ENCODE results near the gene ANKRD44.

The ANKRD44 gene

DNA sequence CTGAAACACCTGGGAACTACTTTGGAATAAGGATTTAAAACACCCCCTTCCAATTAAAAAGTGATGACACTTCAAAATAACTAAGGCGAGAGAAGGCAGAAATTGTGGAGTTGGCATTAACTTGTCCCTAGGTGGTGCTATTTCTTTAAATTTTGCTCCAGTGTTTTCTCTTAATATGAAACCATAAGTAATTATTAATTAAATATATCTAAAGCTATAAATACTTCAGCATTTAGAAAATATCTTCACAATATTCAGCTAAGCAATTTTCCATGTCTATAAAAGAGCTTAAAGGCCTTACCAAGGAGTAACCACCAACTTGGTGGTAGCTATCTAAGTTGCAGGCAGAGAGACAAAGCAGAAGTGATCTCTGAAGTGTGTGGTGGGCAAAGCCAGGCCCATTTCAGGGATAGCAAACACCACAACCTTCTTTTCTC is 197.3 kb downstream of the ANKRD44 start:
- DNase-seq (ENCODE audit: low read depth in 3 of 3): no peak

DNA sequence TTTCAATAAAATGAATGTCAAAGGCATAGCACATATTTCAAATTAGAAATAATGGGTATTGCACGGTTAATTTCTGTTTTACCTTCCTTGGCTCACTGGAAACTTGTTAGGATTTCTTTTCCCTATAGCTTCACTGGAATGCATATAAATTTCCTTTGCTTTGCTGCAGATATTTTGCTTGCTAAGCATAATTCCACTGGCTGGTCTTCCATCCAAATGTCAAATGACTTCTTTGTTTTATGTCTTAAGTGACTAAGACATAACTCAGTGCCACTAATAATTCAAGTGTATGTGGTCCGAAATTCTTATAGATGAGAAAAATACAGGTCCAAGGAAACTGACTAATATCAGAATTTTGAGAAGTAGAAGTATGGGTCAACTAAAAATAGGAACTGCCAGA is 201.3 kb downstream of the ANKRD44 start:
- no peak for DNase-seq (ENCODE audit: low read depth in 3 of 3)

DNA sequence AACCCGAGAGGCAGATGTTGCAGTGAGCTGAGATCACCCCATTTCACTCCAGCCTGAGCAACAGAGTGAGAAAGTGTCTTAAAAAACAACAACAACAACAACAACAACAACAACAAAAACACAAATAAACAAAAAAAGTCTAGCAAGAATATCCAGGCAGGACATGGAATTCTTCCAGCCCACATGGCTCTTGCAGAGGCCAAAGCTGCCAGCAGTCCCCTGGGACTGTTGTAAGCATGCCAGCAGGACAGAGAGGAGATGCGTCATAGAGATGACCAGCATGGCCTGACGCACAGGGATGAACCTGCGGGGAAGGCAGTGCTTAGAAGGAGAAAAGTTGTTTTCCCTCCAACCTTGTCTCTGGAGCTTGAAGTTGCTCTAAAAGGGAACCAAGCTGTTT is 201.8 kb downstream of the ANKRD44 start:
- DNase-seq (ENCODE audit: low read depth in 3 of 3): no peak

DNA sequence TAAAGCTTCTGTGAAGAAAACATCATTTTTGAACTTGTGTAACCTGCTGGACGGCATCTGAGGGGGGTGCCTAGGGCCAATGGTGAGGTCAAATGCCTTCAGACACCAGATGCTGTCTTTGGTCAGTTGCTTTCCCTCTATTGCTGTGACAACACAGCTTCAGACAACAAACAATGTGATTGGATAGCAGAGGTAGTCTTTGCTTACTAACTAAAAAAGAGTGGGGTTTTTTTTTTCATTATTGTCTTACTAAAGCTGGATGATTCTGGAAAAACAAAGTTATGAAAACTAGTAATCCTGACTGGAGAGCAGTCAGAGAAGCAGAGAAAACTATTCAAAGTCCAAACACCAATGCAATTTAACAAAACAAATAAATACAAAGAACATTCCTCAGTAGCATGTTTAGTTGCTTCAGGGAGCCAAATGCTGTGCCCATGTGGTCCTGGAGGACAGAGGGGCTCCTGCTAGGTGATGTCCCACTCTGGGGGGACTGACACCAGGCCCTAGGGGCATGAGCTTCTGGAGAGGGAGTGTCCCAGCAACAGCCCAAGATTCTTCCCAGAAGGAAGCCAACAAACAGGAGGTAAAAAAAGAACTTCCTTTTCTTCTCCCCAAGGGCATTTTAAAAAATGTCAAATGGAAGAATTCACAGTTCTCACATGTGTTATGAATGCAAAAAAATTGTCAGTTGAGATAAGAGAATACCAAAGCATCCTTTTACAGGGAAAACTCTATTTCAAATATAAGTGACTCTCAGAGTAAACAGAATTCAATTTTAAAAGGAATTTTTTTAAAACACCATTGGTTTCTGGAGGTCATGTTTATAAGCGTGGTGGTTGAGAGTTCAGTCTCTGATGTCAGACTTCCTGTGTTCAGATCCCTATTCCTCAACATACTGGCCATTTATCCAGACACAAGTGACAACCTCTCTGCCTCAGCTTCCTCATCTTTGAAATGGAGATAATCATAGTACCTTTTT is 203.0 kb downstream of the ANKRD44 start:
- DNase-seq (ENCODE audit: low read depth in 3 of 3): no peak

DNA sequence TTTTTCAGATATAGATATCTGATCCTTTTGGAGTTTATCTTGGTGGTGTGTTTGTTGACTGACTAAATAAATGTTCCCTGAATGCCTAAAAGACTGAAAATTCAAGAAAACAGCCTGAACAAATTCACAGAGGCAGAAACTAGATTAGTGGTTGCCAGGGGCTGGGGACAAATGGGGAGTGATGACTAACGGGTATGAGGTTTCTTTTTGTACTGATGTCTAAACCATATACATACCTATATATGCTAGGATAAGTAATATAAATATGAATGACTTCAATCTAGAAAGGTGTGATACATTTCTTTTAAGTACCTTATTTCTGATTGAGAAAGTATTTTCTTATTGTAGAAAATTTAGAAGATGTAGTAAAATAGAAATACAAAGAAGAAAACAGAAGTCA is 207.2 kb downstream of the ANKRD44 start:
- no peak for DNase-seq (ENCODE audit: low read depth in 3 of 3)

DNA sequence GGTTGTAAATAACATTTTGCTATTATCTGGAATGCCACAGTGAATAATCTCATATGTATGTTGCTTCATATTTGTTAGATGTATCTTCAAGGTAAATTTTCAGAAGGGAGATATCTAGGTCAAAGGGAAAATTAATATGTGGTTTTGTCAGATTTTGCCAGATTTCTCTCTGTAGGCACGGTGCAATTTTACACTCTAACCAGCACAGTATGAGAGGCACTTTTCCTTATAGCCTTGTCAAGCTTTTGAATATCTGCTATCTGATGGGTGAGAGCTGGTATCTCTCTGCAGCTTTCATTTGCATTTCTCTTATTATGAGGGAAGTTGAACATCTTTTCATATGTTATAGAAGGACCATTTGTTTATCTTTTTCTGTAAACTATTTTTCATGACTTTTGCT is 208.3 kb downstream of the ANKRD44 start:
- no peak for DNase-seq (ENCODE audit: low read depth in 3 of 3)

DNA sequence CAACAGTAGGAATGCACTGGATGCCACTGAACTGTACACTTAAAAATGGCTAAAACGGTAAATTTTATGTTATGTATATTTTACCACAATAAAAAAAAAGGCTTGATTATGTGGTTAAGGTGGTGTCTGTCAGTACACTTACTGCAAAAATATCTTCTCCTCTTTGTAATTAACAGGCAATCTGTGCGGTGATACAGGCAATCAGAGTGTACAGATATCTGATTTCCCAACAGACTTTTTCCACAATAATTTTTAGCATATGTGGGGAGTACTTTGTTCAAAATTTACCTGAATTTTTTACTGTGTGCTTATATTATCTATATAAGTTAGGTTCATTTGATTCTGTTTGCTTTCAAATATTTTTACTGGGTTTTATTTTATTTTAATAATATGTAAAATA is 209.1 kb downstream of the ANKRD44 start:
- DNase-seq (ENCODE audit: low read depth in 3 of 3): no peak

DNA sequence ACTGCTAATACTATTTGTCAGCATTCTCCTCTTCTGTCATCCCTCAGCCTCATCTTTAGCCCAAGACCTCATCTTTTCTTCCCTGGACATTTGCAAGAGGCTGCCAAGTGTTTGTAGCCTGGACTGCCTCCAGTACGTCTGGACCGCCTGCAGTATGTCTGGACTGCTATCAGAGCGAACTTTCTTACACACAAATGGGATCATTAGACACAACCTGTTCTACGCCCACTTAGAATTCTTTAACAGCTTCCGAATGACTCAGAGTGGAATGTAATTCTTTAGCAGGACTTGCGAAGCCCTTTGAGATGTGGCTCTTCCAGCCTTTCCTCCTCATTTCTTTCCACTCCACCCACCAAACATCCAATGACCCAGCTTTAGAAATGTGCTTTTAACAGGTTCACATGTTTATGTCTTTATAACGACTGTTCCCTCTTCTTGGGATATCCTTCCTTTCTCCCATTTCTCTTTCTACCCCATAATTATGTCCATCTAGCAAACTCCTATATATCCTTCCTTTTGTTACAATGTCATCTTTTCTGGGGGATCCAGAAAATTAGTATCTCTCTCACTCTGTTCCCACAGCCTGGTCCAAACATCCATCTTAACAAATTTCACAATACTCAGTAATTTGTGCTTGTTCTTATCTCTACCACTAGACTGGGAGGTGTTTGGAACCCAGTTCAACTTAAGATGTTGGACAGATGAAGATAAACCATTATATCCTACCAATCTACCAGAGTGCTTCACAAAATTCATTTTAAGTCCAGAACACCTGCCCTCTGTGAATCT is 212.8 kb downstream of the ANKRD44 start:
- no peak for DNase-seq (ENCODE audit: low read depth in 3 of 3)

DNA sequence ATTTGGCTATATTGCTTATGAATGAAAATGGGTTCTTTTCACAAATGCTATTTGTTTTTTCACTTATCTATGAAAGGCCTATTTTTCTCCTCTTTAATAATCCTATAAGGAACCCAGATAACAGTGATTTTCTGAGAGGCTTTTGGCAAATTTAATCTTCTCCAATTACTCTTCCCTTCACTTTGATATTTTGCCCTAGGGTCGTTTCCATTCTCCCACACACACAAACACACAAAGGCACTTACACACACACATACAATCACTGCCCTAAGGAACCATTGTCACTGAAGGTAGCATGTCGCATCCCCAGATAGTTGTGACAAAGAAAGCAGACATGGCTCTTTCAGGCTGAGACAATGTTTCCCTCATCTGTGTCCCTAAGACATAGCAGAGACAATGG is 213.9 kb downstream of the ANKRD44 start:
- no peak for DNase-seq (ENCODE audit: low read depth in 3 of 3)

DNA sequence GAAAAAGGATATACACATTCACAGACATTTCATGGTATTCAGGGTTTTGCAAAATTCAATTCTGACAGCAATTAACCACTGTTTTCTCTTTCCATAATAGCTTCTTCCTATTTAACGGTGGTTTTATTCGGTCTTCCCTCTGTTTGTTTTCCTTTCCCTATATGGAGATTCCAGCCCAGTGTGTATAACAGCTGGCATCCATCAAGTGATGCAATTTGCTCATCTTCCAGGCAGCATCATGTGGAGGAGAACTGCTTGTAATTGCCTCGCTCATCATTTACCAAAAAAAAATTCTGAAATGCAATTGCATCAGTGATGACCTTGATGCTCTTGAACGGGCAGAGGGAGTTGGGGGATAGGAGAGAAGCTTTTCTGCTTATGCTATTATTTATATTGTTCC is 218.1 kb downstream of the ANKRD44 start:
- DNase-seq (ENCODE audit: low read depth in 3 of 3): no peak

DNA sequence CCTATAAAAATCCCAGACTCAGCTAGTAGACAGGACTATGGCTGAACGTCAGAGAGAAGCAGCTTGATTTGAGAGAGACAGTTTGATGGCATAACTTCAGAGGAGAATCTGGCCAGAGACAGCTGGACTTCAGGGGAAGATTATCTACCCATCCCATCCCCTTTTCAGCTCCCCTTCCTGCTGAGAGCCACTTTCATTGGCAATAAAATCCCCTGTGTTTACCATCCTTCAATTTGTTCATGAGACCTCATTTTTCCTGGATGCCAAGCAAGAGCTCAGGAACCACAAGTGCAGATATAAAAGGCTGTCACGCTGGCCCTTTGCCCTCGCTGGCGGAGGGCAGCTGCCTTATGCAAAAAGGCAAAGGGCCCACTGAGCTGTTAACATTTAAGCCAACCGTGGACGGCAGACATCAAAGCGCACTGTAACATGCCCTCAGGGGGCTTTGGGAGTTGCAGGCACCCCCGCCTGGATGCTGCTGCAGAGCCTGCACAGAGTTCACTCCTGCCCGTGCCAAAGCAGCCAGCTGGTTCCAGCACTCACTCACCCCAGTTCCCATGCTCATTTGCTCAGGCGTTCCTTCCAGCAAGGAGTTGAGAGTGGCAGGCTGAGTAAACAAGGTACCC is 219.7 kb downstream of the ANKRD44 start:
- DNase-seq (ENCODE audit: low read depth in 3 of 3): no peak

DNA sequence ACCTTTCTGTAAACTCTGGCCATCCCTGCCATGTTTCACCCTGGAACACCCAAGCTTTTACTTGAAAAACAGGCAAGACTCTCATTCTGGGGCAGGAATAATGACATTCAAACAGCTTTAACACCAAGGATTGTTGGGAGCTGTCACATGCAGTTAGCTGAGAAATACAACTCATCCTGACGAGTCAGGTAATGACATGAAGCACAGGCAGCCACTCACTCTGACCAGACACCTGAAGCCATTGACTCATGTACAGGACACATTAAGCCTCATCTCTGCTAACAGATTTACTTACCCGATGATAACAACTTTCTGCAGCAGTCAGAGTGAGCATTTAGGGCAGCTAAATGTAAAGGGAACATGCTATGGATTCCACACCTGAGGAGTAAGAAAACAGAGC is 220.9 kb downstream of the ANKRD44 start:
- no peak for DNase-seq (ENCODE audit: low read depth in 3 of 3)

DNA sequence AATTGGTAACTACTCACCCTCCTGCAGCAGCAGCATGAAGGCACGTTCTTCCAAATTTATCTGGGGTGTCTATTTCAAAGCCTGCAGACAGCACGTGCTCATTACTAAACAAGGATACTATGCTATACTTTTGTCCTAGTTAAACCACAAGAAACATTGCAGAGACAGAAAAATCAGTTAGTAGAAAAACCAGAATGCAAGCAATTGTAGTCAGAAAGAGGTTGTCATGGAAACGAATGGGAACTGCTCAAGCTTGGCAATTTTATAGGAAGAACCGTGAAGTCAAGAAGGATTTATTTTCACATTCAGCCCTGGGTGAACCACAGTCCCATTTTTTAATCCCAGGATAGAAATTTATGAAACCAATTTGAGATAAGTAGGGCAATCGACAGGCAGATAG is 221.9 kb downstream of the ANKRD44 start:
- DNase-seq (ENCODE audit: low read depth in 3 of 3): no peak

DNA sequence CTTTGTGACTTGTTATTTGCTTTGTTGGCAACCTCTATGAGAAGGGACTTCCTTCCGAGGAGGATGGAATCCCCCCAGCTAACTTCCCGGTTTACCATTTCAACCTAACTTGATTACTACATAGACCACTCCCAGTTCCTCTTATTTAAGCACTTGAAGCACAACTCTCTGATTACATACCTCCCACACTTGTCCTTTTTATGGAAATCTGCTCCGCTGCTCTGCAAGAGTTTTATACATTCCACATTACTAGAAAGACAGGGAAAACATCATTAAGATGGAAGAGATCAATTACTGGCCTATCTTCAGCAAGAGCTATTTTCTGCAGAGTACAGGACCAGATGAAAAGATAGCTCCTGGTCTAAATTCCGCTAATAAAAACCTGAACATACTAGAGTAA is 224.1 kb downstream of the ANKRD44 start:
- DNase-seq (ENCODE audit: low read depth in 3 of 3): no peak

DNA sequence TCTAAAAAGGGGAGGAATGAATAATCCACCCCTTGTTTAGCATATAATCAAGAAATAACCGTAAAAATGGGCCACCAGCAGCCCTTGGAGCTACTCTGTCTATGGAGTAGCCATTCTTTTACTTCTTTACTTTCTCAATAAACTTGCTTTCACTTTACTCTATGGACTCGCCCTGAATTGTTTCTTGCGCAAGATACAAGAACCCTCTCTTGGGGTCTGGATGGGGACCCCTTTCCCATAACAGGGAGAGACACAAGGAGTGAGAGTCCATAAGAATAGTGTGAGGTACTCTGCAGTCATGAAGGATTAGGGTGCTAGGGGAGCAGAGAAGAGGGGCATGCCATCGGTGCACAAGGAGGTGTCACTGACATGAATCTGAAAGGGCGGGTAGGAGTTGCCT is 224.9 kb downstream of the ANKRD44 start:
- no peak for DNase-seq (ENCODE audit: low read depth in 3 of 3)

DNA sequence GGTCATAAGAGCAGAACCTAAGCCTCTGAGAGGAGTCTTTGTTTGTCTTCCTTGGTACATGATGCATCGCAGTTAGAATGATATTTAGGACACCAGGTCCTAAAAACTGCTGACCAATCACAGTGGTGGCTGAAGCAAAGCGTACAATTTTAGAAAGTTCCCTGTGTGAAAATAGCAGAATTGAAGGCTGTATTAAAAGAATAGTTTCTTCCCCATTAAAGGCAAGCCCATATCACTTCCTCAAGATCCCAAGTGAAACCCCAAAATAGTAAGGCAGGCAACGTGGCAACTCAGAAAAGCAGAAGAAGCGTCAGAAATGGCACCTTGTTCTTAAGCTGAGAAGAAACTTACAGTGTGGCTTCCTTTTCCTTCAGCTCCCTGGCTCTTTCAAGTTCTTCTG is 229.3 kb downstream of the ANKRD44 start:
- DNase-seq (ENCODE audit: low read depth in 3 of 3): no peak

DNA sequence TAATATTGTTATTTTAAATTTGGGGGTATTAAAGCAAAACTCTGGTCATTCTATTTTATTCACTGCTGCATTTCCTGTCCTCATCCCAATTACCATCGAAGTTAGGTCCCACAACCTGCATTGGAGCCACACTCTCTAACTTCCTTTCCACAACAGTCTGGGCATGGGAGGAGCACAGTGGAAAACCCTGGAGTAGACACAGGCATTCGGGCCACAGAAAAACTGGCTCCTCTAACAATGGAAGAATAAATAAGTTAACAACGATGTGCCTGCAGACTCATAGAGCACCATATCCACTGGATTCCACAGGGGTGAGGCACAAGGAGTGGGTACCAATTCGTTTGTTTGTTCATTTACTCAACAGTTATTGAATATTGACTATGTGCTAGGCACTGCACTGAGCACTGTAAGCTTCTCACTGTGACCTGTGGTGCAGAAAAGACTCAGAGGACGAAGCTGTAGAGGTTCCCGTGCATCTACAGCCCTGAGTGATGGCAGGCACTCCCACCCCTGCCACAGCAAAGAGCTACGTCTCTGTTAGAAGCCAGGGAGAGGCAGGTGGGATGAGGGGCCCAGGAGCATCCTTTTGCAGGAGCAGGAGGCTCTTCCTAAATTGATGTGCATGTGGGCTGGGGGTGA is 229.9 kb downstream of the ANKRD44 start:
- no peak for DNase-seq (ENCODE audit: low read depth in 3 of 3)

DNA sequence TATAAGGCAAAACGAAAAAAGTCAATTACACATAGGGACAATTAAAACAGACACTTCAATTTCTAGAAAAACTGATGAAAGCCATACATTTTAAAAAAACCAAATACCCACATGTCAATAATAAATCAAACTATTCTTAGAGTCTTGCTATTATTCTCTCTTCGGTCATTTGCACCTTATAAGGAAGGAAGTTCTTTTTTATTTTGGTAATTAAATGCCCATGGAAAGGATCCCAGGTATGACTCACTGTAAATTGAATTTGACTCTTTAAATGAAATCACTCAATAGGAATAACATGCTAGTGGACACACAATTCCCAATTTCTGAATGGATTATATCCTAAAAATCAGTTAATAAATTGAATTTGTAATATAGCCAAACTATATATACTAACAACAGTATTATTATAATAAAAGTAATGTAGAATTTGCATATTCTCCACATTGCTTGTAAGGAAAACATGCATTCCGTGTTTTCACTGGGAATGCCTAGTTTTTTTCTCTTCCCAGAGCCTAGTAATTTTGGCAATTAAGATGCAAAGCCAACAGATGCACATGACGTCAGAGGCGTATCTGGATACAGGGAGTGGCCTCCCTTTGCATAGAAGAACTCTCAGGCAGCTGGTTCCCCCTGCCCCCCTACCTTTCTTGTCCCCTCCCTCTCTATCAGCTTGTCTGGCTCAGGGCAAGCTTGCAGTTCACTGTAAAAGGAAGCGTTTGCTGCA is 230.6 kb downstream of the ANKRD44 start:
- DNase-seq (ENCODE audit: low read depth in 3 of 3): no peak

DNA sequence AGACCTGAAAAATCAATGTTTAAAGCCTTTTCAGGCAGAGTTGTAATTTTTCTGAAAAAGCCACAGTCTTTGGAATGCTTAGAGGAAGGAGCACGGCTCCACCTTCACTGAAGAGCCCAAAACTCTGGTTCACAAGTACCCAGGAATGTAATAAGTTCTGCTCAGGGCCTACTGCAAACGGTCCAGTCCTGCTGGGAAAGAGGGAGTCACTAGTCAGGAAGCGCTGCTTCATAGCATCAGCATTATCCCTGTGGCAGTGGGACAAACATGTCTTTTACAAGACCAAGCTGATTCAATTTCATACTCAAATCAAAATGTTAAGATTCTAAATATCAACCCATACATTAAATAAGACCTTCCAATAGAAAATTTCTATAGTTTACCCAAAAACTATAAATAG is 231.2 kb downstream of the ANKRD44 start:
- DNase-seq (ENCODE audit: low read depth in 3 of 3): no peak

DNA sequence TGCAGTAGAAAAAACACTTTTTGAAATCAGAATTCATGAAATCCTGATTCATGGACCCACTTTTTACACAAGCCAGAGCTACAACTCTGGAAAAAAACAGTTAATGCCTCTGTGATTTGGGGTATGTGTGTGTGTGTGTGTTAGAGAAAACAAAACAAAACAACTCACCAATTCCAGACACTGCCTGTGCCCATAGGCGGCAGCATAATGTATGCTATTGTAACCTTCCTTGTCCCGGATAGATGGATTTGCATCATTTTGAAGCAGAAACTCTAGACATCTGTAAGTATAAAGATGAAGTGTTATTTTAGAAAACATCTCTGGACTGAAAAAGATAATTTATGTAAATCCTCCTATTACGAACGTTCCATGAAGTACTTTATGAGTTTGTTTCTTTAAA is 232.0 kb downstream of the ANKRD44 start:
- no peak for DNase-seq (ENCODE audit: low read depth in 3 of 3)

DNA sequence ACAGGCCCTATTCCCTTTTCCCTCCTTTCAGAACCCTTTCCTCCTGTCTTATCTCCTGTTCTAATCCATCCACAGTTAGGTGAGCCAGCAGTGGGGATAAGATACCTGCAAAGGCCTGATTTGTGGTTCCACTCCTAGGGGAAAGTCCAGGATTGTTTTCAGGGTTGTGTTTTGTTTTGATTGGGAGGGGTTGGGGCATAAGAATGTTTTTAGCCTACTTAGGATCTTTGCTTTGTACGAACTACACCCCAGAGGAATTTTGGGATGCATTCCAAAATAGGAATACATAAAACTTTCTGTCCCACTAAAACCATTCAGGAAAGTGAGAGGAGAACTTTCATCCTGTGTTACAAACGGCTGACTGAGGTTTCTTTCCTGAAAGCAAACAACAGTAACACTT is 233.2 kb downstream of the ANKRD44 start:
- no peak for DNase-seq (ENCODE audit: low read depth in 3 of 3)

Measured in stimulated activated CD4-positive, alpha-beta T cell treated with anti-CD3 and anti-CD28 coated beads, TNF-alpha, amount 100 ng/mL, for 48 hours (primary cell).